ENCODE results near the gene LEAP2.

The LEAP2 gene

GRCh38 chr5:132827943-132828673, 45.4 kb upstream of the LEAP2 start:
- no peak for DNase-seq (ENCODE audit: low read depth, low spot score)
- TF ChIP-seq CTCF (IDR thresholded peaks at IDR 0.05; ENCODE audit: low read depth, low read length) = no peak
- in situ Hi-C loops (cut with HindIII; ENCODE audit: low sequenced_read_pairs) = no loop called here
- no peak overlapping the region for H3K4me3 ChIP-seq (ENCODE audit: low read depth, low read length)

- H3K4me3 ChIP-seq (ENCODE audit: low read depth, low read length) = no peak overlapping the region
- DNase-seq (ENCODE audit: low read depth, low spot score) = no peak
- in situ Hi-C loops (cut with HindIII; ENCODE audit: low sequenced_read_pairs) = no loop called here
- no peak for TF ChIP-seq CTCF (IDR thresholded peaks at IDR 0.05; ENCODE audit: low read depth, low read length)
Measured at GRCh38 chr5:132828846-132829494, 44.5 kb upstream of the LEAP2 start.

- H3K4me3 ChIP-seq (ENCODE audit: low read depth, low read length) = peak overlapping the region; percentile 50
- peak; percentile 86 for TF ChIP-seq CTCF (IDR thresholded peaks at IDR 0.05; ENCODE audit: low read depth, low read length)
- in situ Hi-C loops (cut with HindIII; ENCODE audit: low sequenced_read_pairs) = no loop called here
- peak; percentile 55 for DNase-seq (ENCODE audit: low read depth, low spot score)
Measured at GRCh38 chr5:132829742-132830435, 43.6 kb upstream of the LEAP2 start.

DNA sequence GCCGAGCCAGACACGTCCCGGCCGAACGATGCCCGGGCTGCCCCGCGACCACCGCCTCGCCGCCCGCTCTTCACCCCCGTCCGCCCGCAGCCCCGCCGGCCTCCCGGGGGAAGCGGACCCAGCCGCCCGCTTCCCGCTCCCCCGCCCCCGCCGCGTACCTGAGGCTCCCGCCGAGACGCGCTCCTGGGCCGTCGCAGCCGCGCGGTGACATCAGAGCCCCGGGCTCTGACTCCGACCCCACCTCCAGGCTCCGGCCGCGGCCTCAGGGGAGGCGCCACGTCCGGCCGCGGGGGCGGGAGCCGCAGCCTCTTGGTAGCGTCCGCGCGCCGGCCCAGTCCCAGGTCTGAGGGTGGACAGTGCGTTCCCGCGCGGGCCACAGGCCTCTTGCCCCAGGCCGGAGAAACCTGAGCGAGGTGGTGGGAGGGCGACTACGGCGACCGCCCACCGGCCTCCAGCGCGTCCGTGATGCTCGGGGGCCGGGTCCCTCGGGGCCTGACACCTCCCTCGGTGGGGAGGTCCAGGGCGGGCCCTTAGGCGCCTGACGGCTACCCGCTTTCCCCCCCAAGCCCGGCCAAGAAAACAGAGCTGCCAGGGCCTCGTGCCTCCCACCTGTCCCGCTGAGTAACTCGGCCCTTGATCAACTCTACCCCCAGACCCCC, 42.9 kb upstream of the LEAP2 start, which contains the start of gene SHROOM1:
TSS of gene SHROOM1 (minus strand) at position 212 of the 659 bp plus-strand sequence. CDS start 4,507 bp downstream, outside the sequence.
- no peak for TF ChIP-seq CTCF (IDR thresholded peaks at IDR 0.05; ENCODE audit: low read depth, low read length)
- peak within 1 kb of the TSS; percentile 50 for H3K4me3 ChIP-seq (ENCODE audit: low read depth, low read length)
- no peak for DNase-seq (ENCODE audit: low read depth, low spot score)
- in situ Hi-C loops (cut with HindIII; ENCODE audit: low sequenced_read_pairs) = no loop called here

DNA sequence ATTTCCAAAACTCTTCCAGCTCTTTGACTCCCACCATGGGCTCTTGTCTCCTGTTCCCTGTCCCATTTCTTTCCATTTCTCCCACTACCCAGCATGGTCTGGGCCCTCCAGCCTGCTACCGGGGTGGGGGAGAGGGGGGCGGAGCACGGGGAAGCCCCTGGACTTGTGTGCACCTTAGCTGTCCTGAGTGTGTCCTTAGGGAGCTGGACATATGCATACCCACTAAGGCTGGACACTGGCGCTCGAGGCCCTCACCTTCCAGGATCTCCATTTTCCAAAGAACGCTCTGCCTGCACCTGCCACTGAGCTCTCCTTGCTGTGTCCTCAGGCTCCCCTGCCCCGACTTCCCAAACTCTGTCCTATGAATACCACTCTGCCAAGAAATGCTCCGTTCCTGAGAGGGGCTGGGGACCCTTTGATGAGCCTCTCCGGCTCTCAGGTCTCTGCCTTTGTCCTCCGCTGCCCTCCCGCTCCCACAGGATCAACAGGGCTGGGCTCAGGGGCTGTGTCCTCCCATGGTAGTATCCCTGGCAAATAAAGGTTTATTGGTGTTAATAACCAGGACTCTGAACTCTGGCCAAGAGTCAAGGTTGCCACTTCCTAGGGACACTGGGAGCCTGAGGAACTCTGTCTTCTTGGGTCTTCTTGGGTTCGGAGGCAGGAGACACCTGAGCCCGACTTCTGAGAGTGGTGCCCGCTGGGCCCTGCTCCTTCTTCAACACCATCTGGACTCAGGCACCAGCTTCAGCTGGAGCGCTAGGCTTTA, 42.2 kb upstream of the LEAP2 start:
- no peak for DNase-seq (ENCODE audit: low read depth, low spot score)
- in situ Hi-C loops (cut with HindIII; ENCODE audit: low sequenced_read_pairs) = no loop called here
- H3K4me3 ChIP-seq (ENCODE audit: low read depth, low read length) = no peak overlapping the region

More for the DNA sequence above, 42.2 kb upstream of the LEAP2 start:
- no peak for TF ChIP-seq CTCF (IDR thresholded peaks at IDR 0.05; ENCODE audit: low read depth, low read length)

Measured in astrocyte of the spinal cord (primary cell).